Measurements from ENCODE around the gene ANKRD7. TPM values are rescaled to one million over a fixed set of nuclear protein-coding genes. Genes with fewer than 3 reads are reported as not detected.

Gene ANKRD7
- total RNA-seq, 1 experiment from 2014 or later = 1.7 TPM

GRCh38 chr7:118250860-118251494 lies 26.5 kb downstream of the ANKRD7 start:
- H3K27ac Mint-ChIP-seq = no peak overlapping the region
- no peak for DNase-seq (ENCODE audit: low spot score)
- CTCF ChIA-PET = no interaction called here

GRCh38 chr7:118252087-118252486 lies 27.6 kb downstream of the ANKRD7 start:
- ChIA-PET CTCF (no interaction called here), POLR2A (interaction anchor here (1.2 kb wide), 1 partner anchor 47 kb away, joined by 3 read pairs; no protein-coding TSS in a partner anchor)
- H3K4me3 Mint-ChIP-seq = no peak overlapping the region
- ATAC-seq (no peak), DNase-seq (ENCODE audit: low spot score) (no peak)
- H3K27me3 Mint-ChIP-seq (ENCODE audit: low read depth) = no peaks in the 10 kb centered on the region
- peaks cover 4% of the 10 kb centered on the region; the same call in 1 of the 2 replicates for H3K9me3 Mint-ChIP-seq
- peaks cover 16% of the 10 kb centered on the region for H3K4me1 Mint-ChIP-seq
- H3K36me3 Mint-ChIP-seq = no peaks in the 10 kb centered on the region
- H3K27ac Mint-ChIP-seq = no peak overlapping the region
- TF ChIP-seq KAT7 (CRISPR knock-in tag; IDR thresholded peaks at IDR 0.05; ENCODE audit: borderline replicate concordance) = no peak
- TF ChIP-seq TEAD4 (CRISPR knock-in tag; IDR thresholded peaks at IDR 0.05) = no peak
- TF ChIP-seq FOXP4 (CRISPR knock-in tag; IDR thresholded peaks at IDR 0.05) = no peak
- TF ChIP-seq CBFB (CRISPR knock-in tag; IDR thresholded peaks at IDR 0.05; ENCODE audit: low read depth) = no peak
- TF ChIP-seq ATF3 (CRISPR knock-in tag; conservative IDR thresholded peaks at IDR 0.05) = no peak
- no peak for TF ChIP-seq ZNF232 (CRISPR knock-in tag; IDR thresholded peaks at IDR 0.05)
- no peak for TF ChIP-seq RORB (CRISPR knock-in tag; IDR thresholded peaks at IDR 0.05)
- no peak for TF ChIP-seq AR (CRISPR knock-in tag; IDR thresholded peaks at IDR 0.05)
- TF ChIP-seq ZNF423 (CRISPR knock-in tag; IDR thresholded peaks at IDR 0.05) = no peak
- no peak for TF ChIP-seq USF1 (CRISPR knock-in tag; IDR thresholded peaks at IDR 0.05)
- TF ChIP-seq ZNF121 (CRISPR knock-in tag; IDR thresholded peaks at IDR 0.05) = no peak
- no peak for TF ChIP-seq ZBTB21 (CRISPR knock-in tag; IDR thresholded peaks at IDR 0.05; ENCODE audit: borderline replicate concordance)
- TF ChIP-seq CREB1 (CRISPR knock-in tag; IDR thresholded peaks at IDR 0.05) = no peak

More at GRCh38 chr7:118250860-118251494, 26.5 kb downstream of the ANKRD7 start:
- Mint-ChIP-seq H3K36me3 (no peaks in the 10 kb centered on the region), H3K4me3 (no peak overlapping the region), H3K4me1 (peaks cover 16% of the 10 kb centered on the region), H3K27me3 (ENCODE audit: low read depth) (no peaks in the 10 kb centered on the region), H3K9me3 (peaks cover 4% of the 10 kb centered on the region; the same call in 1 of the 2 replicates)
- no peak for TF ChIP-seq GTF2I (CRISPR knock-in tag; conservative IDR thresholded peaks at IDR 0.05)
- no peak for TF ChIP-seq OVOL2 (CRISPR knock-in tag; IDR thresholded peaks at IDR 0.05; ENCODE audit: borderline replicate concordance)
- TF ChIP-seq TEAD1 (CRISPR knock-in tag; IDR thresholded peaks at IDR 0.05) = no peak
- no peak for TF ChIP-seq ZNF423 (CRISPR knock-in tag; IDR thresholded peaks at IDR 0.05)
- no peak for TF ChIP-seq AFF4 (CRISPR knock-in tag; IDR thresholded peaks at IDR 0.05; ENCODE audit: borderline replicate concordance)
- TF ChIP-seq ATF1 (CRISPR knock-in tag; IDR thresholded peaks at IDR 0.05) = no peak
- TF ChIP-seq ZNF416 (CRISPR knock-in tag; IDR thresholded peaks at IDR 0.05) = no peak
- no peak for TF ChIP-seq ZBTB21 (CRISPR knock-in tag; IDR thresholded peaks at IDR 0.05; ENCODE audit: borderline replicate concordance)
- no peak for TF ChIP-seq GABPB1 (CRISPR knock-in tag; IDR thresholded peaks at IDR 0.05)
- TF ChIP-seq JAZF1 (CRISPR knock-in tag; IDR thresholded peaks at IDR 0.05) = no peak
- TF ChIP-seq ETV6 (CRISPR knock-in tag; IDR thresholded peaks at IDR 0.05) = no peak
- no peak for TF ChIP-seq ZNF263 (CRISPR knock-in tag; IDR thresholded peaks at IDR 0.05; ENCODE audit: low read depth)
- TF ChIP-seq PREB (CRISPR knock-in tag; IDR thresholded peaks at IDR 0.05; ENCODE audit: borderline replicate concordance) = no peak
- no peak for TF ChIP-seq ELF4 (CRISPR knock-in tag; IDR thresholded peaks at IDR 0.05; ENCODE audit: low read depth)
- TF ChIP-seq NR2C2 (CRISPR knock-in tag; IDR thresholded peaks at IDR 0.05) = no peak
- POLR2A ChIA-PET = no interaction called here
- ATAC-seq = no peak

All from WTC11 (cell line).